DMS 273 treated with DMSO at 0.1 percent for 48 hours (cell line): Measurements from ENCODE around the gene OR2Z1.
"Not testable (repeated sequence)": the region's sequence is repeated elsewhere in the genome, so short reads cannot be mapped to it uniquely, and the experiment has no call there.

Source experiments
- DNase-seq: peaks from one replicate; lab custom pipeline; 2025; lab: John Stamatoyannopoulos, UW

OR2Z1 gene

DNA sequence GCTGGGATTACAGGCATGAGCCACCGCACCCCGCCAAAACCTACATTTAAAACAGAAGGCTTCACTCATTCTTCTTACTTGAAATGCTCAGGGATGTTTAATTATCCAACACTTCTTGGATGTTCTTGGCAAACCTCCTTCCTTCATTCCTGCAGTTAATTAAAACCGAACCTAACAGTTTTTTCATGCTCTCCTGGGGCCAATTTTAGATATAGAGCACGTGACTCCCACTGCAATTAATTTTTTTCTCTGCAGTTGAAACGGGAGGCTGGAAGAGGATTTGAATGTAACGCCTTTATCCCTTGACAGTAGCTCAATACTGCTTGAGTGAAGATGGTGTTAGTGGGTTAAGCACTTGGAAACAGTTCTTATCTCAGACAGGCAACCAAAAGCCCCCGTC, 18.2 kb upstream of the OR2Z1 start:
- DNase-seq: no peak

DNA sequence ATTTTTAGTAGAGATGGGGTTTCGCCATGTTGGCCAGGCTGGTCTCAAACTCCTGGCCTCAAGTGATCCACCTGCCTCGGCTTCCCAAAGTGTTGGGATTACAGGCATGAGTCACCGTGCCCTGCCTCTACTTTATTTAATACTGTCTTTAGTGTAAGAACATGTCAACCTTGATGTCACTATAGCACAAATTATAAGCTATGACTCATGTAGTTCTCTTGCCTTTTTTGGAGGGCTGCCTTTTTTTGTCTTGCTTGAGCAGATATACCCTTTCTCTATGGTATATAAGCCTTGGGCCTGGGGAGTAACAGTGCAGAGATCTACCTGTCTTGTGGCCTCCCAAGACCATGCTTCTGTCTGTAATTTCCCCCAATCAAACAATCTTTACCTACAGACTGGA, 16.1 kb upstream of the OR2Z1 start:
- DNase-seq: not testable (repeated sequence)

- no peak for DNase-seq
Measured at GRCh38 chr19:8705742-8706141, 15.7 kb upstream of the OR2Z1 start.

- DNase-seq: not testable (repeated sequence)
Measured at GRCh38 chr19:8710337-8710736, 11.1 kb upstream of the OR2Z1 start.

DNA sequence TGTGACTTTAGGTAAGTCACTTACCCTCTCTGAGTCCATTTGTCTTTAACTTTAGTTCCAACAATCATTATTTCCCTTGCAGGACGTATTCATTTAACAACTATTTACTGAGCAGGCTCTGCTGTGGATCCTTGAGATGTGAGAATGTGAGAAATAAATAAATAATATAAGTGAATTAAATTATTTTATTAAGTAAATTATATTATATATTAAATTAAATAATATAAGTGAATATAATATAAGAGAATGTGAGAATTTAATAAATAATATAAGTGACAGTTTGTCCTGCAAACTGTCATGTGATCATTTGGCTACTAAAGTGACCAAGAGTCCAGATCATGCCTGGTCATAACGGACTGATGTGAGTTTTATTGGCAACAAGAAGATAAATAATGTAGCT, 598 bp downstream of the OR2Z1 start:
- no peak for DNase-seq

DNA sequence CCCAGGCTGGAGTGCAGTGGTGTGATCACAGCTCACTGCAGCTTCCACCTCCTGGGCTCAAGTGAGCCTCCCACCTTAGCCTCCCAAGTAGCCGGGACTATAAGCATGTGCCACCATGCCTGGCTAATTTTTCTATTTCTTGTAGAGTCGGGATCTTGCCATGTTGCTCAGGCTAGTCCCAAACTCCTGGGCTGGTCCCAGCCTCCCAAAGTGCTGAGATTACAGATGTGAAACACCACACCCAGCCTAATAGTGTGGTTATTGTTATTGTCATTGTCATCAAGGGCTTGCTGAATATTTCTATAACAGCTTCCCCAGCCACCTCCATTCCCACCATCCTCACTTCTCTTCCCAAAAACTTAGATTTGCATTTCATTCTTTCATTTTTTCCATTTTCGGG, 2.8 kb downstream of the OR2Z1 start:
- no peak for DNase-seq

- no peak for DNase-seq
Measured at GRCh38 chr19:8731428-8732169, 10.2 kb downstream of the OR2Z1 start.

DNA sequence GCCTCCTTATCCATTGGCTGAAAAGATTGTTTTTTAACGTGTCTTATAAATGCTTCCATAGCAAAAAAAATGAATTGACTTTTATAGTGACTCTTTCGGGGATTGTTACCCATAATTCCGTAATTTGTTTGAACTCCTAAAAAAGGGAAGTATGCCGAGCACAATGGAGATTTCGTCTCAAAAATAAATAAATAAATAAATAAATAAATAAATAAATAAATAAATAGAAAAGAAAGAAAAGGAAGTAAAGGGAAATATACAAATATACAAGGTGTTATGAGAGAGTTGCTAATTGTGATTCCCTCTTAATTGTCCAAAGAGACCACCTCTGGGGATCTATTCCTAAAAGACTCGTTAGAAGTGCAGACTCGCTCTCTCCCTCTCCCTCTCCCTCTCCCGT, 16.9 kb downstream of the OR2Z1 start:
- DNase-seq: no peak

GRCh38 chr19:8739291-8740065, 18.0 kb downstream of the OR2Z1 start:
- DNase-seq: not testable (repeated sequence)

DNA sequence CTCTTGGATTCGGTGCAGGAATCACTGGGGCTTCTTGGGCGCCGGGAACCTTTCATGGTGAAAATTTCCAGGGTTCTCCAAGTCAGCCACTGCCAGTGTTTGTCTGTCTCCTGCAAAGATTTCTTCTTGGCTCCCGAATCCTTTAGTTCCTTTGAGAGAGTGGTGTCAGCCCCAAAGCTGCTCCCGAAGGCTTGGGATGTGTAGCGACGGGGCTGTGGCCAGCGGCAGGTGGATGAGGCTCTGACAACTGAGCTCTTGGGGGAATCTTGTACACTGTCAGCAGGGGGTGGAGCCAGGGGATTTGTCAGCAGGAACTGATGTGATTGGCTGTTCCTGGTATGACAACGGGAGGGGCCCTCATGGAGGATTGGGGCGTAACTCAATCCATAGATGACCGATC, 45.8 kb downstream of the OR2Z1 start:
- DNase-seq: not testable (repeated sequence)

DNA sequence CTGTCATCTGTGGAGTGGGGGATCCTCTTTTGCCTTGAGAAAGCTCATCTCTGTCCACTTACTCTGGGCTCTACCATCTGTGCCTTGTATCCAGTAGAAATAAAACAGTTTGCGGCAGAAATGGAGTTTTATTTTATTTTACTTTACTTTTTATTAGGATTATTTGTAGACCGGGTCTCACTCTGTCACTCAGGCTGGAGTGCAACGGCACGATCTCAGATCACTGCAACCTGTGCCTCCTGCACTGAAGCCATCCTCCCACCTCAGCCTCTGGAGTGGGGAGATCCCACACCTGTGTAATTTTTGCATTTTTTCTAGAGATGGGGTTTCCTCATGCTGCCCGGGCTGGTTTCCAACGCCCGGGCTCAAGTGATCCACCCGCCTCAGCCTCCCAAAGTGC, 47.8 kb downstream of the OR2Z1 start:
- DNase-seq: not testable (repeated sequence)

GRCh38 chr19:8773587-8773986, 52.2 kb downstream of the OR2Z1 start:
- not testable (repeated sequence) for DNase-seq
